GM10266 (cell line): ENCODE measurements around the gene DGAT2.

Source experiments
- DNase-seq: peaks from one replicate; pipeline ENCODE4 v3.0.0; 2012; ENCODE audit errors: extremely low spot score
- CTCF ChIP-seq: IDR thresholded peaks from 2 replicates; pipeline ENCODE4 v1.5.1; 2012; ENCODE audit warnings: mild to moderate bottlenecking, low read depth; ENCODE audit not compliant: control insufficient read depth, insufficient read depth; ENCODE audit errors: missing control alignments

Gene DGAT2

GRCh38 chr11:75728992-75729391 is 39.6 kb upstream of the DGAT2 start:
- no peak for TF ChIP-seq CTCF
- DNase-seq, result no peak

GRCh38 chr11:75731095-75731494 is 37.5 kb upstream of the DGAT2 start:
- TF ChIP-seq CTCF, result no peak
- DNase-seq, result no peak

- no peak for DNase-seq
- TF ChIP-seq CTCF, result no peak
These were observed 35.5 kb upstream of the DGAT2 start for GRCh38 chr11:75733071-75733430.

GRCh38 chr11:75733431-75734107 is 35.0 kb upstream of the DGAT2 start:
- TF ChIP-seq CTCF, result no peak

GRCh38 chr11:75734491-75735180 is 33.9 kb upstream of the DGAT2 start:
- no peak for TF ChIP-seq CTCF
- DNase-seq, result no peak

More at GRCh38 chr11:75733431-75734107, 35.0 kb upstream of the DGAT2 start:
- no peak for DNase-seq

GRCh38 chr11:75735181-75735845 is 33.3 kb upstream of the DGAT2 start:
- no peak for TF ChIP-seq CTCF

GRCh38 chr11:75737314-75737713 is 31.3 kb upstream of the DGAT2 start:
- TF ChIP-seq CTCF, result no peak

More at GRCh38 chr11:75735181-75735845, 33.3 kb upstream of the DGAT2 start:
- DNase-seq, result no peak

More at GRCh38 chr11:75737314-75737713, 31.3 kb upstream of the DGAT2 start:
- no peak for DNase-seq
